ENCODE data around the gene ING4.

- TF ChIP-seq, protein P1, sequence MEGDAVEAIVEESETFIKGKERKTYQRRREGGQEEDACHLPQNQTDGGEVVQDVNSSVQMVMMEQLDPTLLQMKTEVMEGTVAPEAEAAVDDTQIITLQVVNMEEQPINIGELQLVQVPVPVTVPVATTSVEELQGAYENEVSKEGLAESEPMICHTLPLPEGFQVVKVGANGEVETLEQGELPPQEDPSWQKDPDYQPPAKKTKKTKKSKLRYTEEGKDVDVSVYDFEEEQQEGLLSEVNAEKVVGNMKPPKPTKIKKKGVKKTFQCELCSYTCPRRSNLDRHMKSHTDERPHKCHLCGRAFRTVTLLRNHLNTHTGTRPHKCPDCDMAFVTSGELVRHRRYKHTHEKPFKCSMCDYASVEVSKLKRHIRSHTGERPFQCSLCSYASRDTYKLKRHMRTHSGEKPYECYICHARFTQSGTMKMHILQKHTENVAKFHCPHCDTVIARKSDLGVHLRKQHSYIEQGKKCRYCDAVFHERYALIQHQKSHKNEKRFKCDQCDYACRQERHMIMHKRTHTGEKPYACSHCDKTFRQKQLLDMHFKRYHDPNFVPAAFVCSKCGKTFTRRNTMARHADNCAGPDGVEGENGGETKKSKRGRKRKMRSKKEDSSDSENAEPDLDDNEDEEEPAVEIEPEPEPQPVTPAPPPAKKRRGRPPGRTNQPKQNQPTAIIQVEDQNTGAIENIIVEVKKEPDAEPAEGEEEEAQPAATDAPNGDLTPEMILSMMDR (IDR thresholded peaks at IDR 0.05), result no peak
- TF ChIP-seq BHLHE40 (IDR thresholded peaks at IDR 0.05; ENCODE audit: low read depth, low read length) (no peak), EP300 (IDR thresholded peaks at IDR 0.05) (no peak)
These were observed 36.5 kb upstream of the ING4 start for GRCh38 chr12:6699259-6699988.

Data from A549 (cell line).